ENCODE results near the gene HHAT.
A peak's percentile ranks its signal among the peaks of the same experiment; 100 is the strongest.
"Not testable (repeated sequence)": the region's sequence is repeated elsewhere in the genome, so short reads cannot be mapped to it uniquely, and the experiment has no call there.

HHAT gene

GRCh38 chr1:210402560-210402959 is 73.9 kb downstream of the HHAT start:
- H3K4me3 ChIP-seq (replicated peaks; ENCODE audit: low read depth, low read length) = no peak overlapping the region
- no peak for TF ChIP-seq CTCF (IDR thresholded peaks at IDR 0.05; ENCODE audit: low read depth, low read length, missing control alignments)
- no peak for DNase-seq (ENCODE audit: extremely low read depth, low read depth)

GRCh38 chr1:210405316-210405715 is 76.6 kb downstream of the HHAT start:
- no peak overlapping the region for H3K4me3 ChIP-seq (replicated peaks; ENCODE audit: low read depth, low read length)
- no peak for TF ChIP-seq CTCF (IDR thresholded peaks at IDR 0.05; ENCODE audit: low read depth, low read length, missing control alignments)
- no peak for DNase-seq (ENCODE audit: extremely low read depth, low read depth)

- DNase-seq (ENCODE audit: extremely low read depth, low read depth); H3K4me3 ChIP-seq (replicated peaks; ENCODE audit: low read depth, low read length): not testable (repeated sequence)
Measured at GRCh38 chr1:210406341-210406740, 77.6 kb downstream of the HHAT start.

GRCh38 chr1:210407207-210407886 is 78.6 kb downstream of the HHAT start:
- no peak overlapping the region for H3K4me3 ChIP-seq (replicated peaks; ENCODE audit: low read depth, low read length)
- DNase-seq (ENCODE audit: extremely low read depth, low read depth) = peak; percentile 30
- TF ChIP-seq CTCF (IDR thresholded peaks at IDR 0.05; ENCODE audit: low read depth, low read length, missing control alignments) = peak; percentile 92

- no peak for DNase-seq (ENCODE audit: extremely low read depth, low read depth)
- TF ChIP-seq CTCF (IDR thresholded peaks at IDR 0.05; ENCODE audit: low read depth, low read length, missing control alignments) = no peak
- H3K4me3 ChIP-seq (replicated peaks; ENCODE audit: low read depth, low read length) = no peak overlapping the region
Measured at GRCh38 chr1:210407887-210408252, 79.2 kb downstream of the HHAT start.

GRCh38 chr1:210412240-210412639 is 83.5 kb downstream of the HHAT start:
- no peak overlapping the region for H3K4me3 ChIP-seq (replicated peaks; ENCODE audit: low read depth, low read length)
- no peak for DNase-seq (ENCODE audit: extremely low read depth, low read depth)
- no peak for TF ChIP-seq CTCF (IDR thresholded peaks at IDR 0.05; ENCODE audit: low read depth, low read length, missing control alignments)

- H3K4me3 ChIP-seq (replicated peaks; ENCODE audit: low read depth, low read length) = no peak overlapping the region
- DNase-seq (ENCODE audit: extremely low read depth, low read depth) = no peak
- TF ChIP-seq CTCF (IDR thresholded peaks at IDR 0.05; ENCODE audit: low read depth, low read length, missing control alignments) = no peak
Measured at GRCh38 chr1:210413951-210414350, 85.2 kb downstream of the HHAT start.

All from HFF-Myc (cell line).